Activated CD4-positive, alpha-beta T cell treated with anti-CD3 and anti-CD28 coated beads for 24 hours (primary cell): ENCODE data around the gene PPP2R3C.
"Not testable (repeated sequence)": the region's sequence is repeated elsewhere in the genome, so short reads cannot be mapped to it uniquely, and the experiment has no call there.

ENCODE experiments used
- DNase-seq, 2 donors: peaks; one replicate each; pipeline ENCODE4 v3.0.0-alpha.2; 2020; ENCODE audit warnings: low read depth in 2 of 2

PPP2R3C gene

DNA sequence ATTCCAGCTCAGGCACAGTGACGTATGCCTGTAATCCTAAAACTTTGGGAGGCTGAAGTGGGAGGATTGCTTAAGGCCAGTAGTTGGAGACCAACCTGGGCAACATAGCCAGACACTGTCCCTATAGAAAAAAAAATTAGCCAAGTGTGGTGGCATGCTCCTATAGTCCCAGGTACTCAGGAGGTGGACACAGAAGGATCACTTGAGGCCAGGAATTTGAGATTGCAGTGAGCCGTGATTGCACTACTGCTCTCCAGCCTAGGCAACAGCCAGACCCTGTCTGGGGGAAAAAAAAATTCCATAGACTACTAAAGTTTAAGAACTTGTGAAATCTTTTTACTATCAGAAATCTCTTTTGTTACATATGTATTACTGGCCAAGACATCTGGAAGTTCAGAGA lies 69.2 kb downstream of the PPP2R3C start:
- DNase-seq, result no peak

DNA sequence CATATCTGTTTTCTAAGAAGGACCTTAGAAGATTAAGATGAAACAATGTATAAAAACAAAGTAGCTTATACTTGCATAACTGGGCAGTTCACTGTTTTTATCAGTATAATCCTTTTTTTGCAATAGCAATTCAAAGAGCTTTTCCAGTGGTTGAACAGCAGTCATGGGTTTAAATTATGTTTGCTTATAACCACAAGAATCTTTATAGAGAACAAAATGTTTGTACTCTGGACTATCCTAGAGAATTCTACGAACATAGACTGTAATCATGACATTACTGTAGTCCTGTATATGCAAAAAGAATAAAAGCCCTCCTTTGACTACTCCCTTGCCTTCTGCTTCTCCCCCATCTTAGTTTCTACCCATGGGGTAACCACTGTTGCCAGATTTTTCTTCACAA lies 70.0 kb downstream of the PPP2R3C start:
- DNase-seq, result no peak

DNA sequence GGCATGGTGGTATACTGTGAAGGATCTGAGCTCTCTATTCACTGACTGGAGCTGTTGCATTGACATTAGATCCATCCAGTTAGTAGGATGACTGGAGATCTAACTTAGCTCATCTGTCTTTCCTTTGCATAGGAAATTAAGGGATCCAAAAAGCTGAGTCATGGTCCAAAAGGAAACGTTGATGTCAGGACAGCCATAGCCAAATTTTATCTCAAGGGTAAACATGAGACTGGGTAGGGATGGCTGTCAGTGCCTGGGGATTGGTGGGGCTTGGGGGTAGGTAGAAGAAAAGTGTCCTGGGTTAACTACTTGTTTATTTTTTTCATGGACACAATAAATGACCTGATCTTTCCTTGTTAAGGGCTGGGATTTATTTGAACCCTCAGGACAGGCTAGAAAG lies 71.1 kb downstream of the PPP2R3C start:
- no peak for DNase-seq

- DNase-seq, result no peak
Measured at GRCh38 chr14:35047976-35048513, 73.7 kb downstream of the PPP2R3C start.

GRCh38 chr14:35046751-35047536 lies 74.8 kb downstream of the PPP2R3C start:
- no peak for DNase-seq

DNA sequence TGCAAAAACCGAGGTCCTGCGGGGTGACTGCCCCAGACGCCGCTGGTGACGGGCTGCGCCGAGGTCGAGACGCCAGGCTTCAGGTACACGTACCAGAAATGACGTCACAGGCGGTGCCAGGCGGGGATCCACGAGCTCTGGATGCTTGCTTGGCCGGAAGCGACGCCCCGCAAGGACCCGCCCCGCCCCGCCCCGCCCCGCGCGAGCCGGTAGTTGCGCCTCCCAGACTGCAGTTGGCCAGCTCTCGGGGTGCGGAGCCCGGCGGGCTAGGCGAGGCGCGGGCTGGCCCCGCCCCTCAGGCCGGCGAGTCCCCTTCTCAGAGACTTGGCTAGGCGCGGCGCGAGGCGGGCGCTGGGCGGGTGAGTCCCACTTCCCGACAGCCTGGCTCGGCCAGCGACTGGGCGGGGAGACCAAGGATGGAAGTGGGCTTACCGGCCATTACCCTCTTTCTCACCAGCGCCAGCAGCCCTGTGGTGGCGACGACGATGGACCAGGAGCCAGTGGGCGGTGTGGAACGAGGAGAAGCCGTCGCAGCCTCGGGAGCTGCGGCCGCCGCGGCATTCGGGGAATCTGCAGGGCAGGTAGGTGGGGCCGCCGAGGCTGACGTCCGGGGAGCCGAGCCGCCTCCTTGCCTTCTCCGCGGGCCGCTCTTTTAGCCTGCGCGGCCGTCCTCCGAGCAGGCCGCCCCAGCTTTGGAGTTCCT lies 75.6 kb downstream of the PPP2R3C start, which contains the start of gene FAM177A1:
Gene FAM177A1, plus strand, starts transcription at position 225 of the 703 bp plus-strand sequence. Its CDS starts 192 bp downstream, at position 417.
- peak; percentile 96 to 98 for DNase-seq

- no peak for DNase-seq
Measured at GRCh38 chr14:35045798-35046047, 76.1 kb downstream of the PPP2R3C start.

GRCh38 chr14:35044939-35045797 lies 76.6 kb downstream of the PPP2R3C start:
- no peak for DNase-seq

GRCh38 chr14:35043046-35043445 lies 78.7 kb downstream of the PPP2R3C start:
- DNase-seq, result no peak

DNA sequence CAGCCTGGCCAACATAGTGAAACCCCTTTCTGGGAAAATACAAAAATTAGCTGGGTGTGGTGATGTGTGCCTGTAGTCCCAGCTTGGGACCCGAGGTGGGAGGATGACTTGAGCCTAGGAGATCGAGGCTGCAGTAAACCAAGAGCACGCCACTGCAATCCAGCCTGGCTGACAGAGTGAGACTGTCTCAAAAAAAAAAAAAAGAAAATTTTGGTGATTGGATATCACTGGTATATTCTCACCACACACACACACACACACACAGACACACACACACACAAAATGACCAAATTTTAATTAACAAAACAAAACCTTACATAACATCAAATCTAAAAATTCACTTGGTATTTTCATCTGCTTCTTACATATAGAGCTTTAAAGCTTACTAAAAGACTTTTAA lies 79.2 kb downstream of the PPP2R3C start:
- no peak for DNase-seq

GRCh38 chr14:35038312-35038711 lies 83.5 kb downstream of the PPP2R3C start:
- DNase-seq, result not testable (repeated sequence)
